Neural progenitor cell (in vitro differentiated cells): ENCODE measurements around the gene PIH1D2. TPM values are rescaled to one million over a fixed set of nuclear protein-coding genes. Genes with fewer than 3 reads are reported as not detected.

Experiments
- DNase-seq: peaks from one replicate; pipeline ENCODE4 v3.0.0-alpha.2; 2016; ENCODE audit warnings: low spot score
- H2AFZ ChIP-seq: fragments of 200-600 bp; sonication (generic); replicated peaks from 2 replicates; pipeline ENCODE4 v1.6.1; 2016; ENCODE audit warnings: antibody characterized with exemption
- H3F3A ChIP-seq: fragments of 200-600 bp; sonication (generic); 2 replicates; pipeline ENCODE4 v1.6.1; 2016; ENCODE audit warnings: antibody characterized with exemption, low read depth
- H3K27ac ChIP-seq: fragments of 200-600 bp; sonication (generic); 2 replicates; pipeline ENCODE4 v1.5.1; 2016; ENCODE audit warnings: mild to moderate bottlenecking
- H3K27me3 ChIP-seq: fragments of 200-600 bp; sonication (generic); 2 replicates; pipeline ENCODE4 v1.6.1; 2016; ENCODE audit warnings: mild to moderate bottlenecking, moderate library complexity
- H3K36me3 ChIP-seq: fragments of 200-600 bp; sonication (generic); 2 replicates; pipeline ENCODE4 v1.5.1; 2016
- H3K4me1 ChIP-seq: fragments of 200-600 bp; sonication (generic); 2 replicates; pipeline ENCODE4 v1.6.1; 2016; ENCODE audit warnings: mixed run types
- H3K4me2 ChIP-seq: fragments of 200-600 bp; sonication (generic); 2 replicates; pipeline ENCODE4 v1.6.1; 2016
- H3K4me3 ChIP-seq: fragments of 200-600 bp; sonication (generic); 2 replicates; pipeline ENCODE4 v1.5.1; 2016
- H3K79me2 ChIP-seq: fragments of 200-600 bp; sonication (generic); 2 replicates; pipeline ENCODE4 v1.6.1; 2016; ENCODE audit warnings: low read depth
- H3K9ac ChIP-seq: fragments of 200-600 bp; sonication (generic); 2 replicates; pipeline ENCODE4 v1.6.1; 2016
- H3K9me3 ChIP-seq: fragments of 200-600 bp; sonication (generic); 2 replicates; pipeline ENCODE4 v1.5.1; 2016; ENCODE audit warnings: low read depth
- H4K20me1 ChIP-seq: fragments of 200-600 bp; sonication (generic); 2 replicates; pipeline ENCODE4 v1.6.1; 2016; ENCODE audit warnings: low read depth
- H3K27ac Mint-ChIP-seq: 3 replicates; pipeline ENCODE4 v1.8.0; 2021; ENCODE audit warnings: mixed read lengths
- H3K27me3 Mint-ChIP-seq: 2 replicates; pipeline ENCODE4 v1.8.0; 2022; ENCODE audit warnings: low read depth, mild to moderate bottlenecking, inconsistent platforms, moderate library complexity, mixed read lengths; ENCODE audit not compliant: insufficient read depth
- H3K36me3 Mint-ChIP-seq: 3 replicates; pipeline ENCODE4 v1.8.0; 2021; ENCODE audit warnings: mixed read lengths
- H3K4me1 Mint-ChIP-seq: 3 replicates; pipeline ENCODE4 v1.8.0; 2021; ENCODE audit warnings: mixed read lengths
- H3K4me3 Mint-ChIP-seq: 3 replicates; pipeline ENCODE4 v1.8.0; 2021; ENCODE audit warnings: mild to moderate bottlenecking, moderate library complexity, mixed read lengths
- H3K9me3 Mint-ChIP-seq: 3 replicates; pipeline ENCODE4 v1.8.0; 2020; ENCODE audit warnings: mixed read lengths
- CTCF ChIP-seq: fragments of 200-600 bp; sonication (generic); IDR thresholded peaks from 2 replicates; pipeline ENCODE4 v1.5.1; 2017; ENCODE audit warnings: antibody characterized with exemption, mild to moderate bottlenecking
- EZH2 ChIP-seq: fragments of 200-600 bp; sonication (generic); IDR thresholded peaks from 2 replicates; pipeline ENCODE4 v1.6.1; 2017; ENCODE audit warnings: antibody characterized with exemption, mild to moderate bottlenecking, moderate library complexity
- EZH2phosphoT487 ChIP-seq: fragments of 200-600 bp; sonication (generic); IDR thresholded peaks from 2 replicates; pipeline ENCODE4 v1.6.1; 2017; ENCODE audit warnings: antibody characterized with exemption
- total RNA-seq: library from RNA; depleted of rRNA; stranded (reverse); fragments of >200 nt; gene quantifications from 2 replicates; pipeline ENCODE4 v1.2.3, GENCODE V29; 2015; ENCODE audit warnings: low replicate concordance

The PIH1D2 gene
- total RNA-seq, 1 donor from 2014 or later: 3.5 TPM

- H3K4me1 Mint-ChIP-seq: no peaks in the 10 kb centered on the region
- H3K27ac ChIP-seq: no peak overlapping the region
- H3K36me3 Mint-ChIP-seq: peaks cover 24% of the 10 kb centered on the region
- no peaks in the 10 kb centered on the region for H4K20me1 ChIP-seq
- no peaks in the 10 kb centered on the region for H3K27me3 Mint-ChIP-seq
- no peak overlapping the region for H2AFZ ChIP-seq
- no peak overlapping the region for H3K4me2 ChIP-seq
- H3K79me2 ChIP-seq: no peaks in the 10 kb centered on the region
- H3K9ac ChIP-seq: no peak overlapping the region
- no peaks in the 10 kb centered on the region for H3K9me3 Mint-ChIP-seq
- no peak for TF ChIP-seq EZH2phosphoT487
- no peak for TF ChIP-seq CTCF
- no peak for TF ChIP-seq EZH2
- H3K36me3 ChIP-seq: peaks cover 6% of the 10 kb centered on the region
- no peaks in the 10 kb centered on the region for H3K9me3 ChIP-seq
- H3K4me3 Mint-ChIP-seq: no peak overlapping the region
- H3K4me1 ChIP-seq: no peaks in the 10 kb centered on the region
- DNase-seq: no peak
- no peaks in the 10 kb centered on the region for H3K27me3 ChIP-seq
- no peak overlapping the region for H3K4me3 ChIP-seq
- no peak overlapping the region for H3K27ac Mint-ChIP-seq
- no peaks in the 10 kb centered on the region for H3F3A ChIP-seq
These were observed 16.6 kb downstream of the PIH1D2 start for GRCh38 chr11:112057170-112057569.

DNA sequence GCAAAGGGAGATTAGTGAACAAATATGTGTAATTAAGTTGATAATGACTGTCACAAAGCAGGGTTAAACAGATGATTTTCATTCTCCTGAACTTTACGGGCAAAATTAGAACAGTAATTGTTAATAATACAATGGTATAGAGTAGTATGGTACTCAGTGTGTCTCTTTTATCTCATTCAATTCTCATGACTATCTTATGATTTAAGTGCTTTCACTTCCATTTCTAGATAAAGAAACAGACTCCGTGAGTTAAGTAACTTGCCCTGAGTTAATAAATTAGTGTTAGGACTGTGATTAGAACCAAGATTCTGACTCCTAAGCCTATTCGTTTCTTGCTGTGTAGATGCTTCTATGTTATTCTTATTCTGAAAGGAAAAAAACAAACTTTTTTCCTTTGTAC is 22.0 kb downstream of the PIH1D2 start:
- no peak overlapping the region for H3K27ac Mint-ChIP-seq
- H3K36me3 ChIP-seq: peaks cover 18% of the 10 kb centered on the region

DNA sequence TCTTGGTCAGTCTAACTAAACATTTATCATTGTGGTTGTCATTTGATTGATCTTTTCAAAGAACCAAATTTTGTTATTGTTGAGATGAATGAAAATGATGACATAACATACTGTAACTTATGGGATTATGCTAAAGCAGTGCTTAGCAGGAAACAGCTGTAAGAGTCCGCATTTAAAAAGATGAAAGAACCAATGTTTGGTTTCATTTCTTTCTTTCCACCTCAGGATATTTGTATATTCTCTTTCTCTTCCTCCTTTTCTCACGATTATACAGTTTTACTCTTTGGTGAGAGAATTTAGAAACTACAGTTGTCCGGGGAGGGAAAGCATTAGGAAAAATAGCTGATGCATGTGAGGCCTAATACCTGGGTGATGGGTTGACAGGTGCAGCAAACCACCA is 23.1 kb downstream of the PIH1D2 start:
- Mint-ChIP-seq H3K4me1 (no peaks in the 10 kb centered on the region), H3K9me3 (peaks cover 7% of the 10 kb centered on the region), H3K27ac (no peak overlapping the region), H3K4me3 (no peak overlapping the region), H3K27me3 (no peaks in the 10 kb centered on the region), H3K36me3 (peaks cover 51% of the 10 kb centered on the region)
- no peak for TF ChIP-seq CTCF
- TF ChIP-seq EZH2phosphoT487: no peak
- TF ChIP-seq EZH2: no peak
- Histone ChIP-seq H3K27ac (no peak overlapping the region), H3K79me2 (peaks cover 18% of the 10 kb centered on the region), H3K9ac (no peak overlapping the region), H3F3A (no peaks in the 10 kb centered on the region), H3K4me2 (no peak overlapping the region), H3K36me3 (peaks cover 27% of the 10 kb centered on the region), H2AFZ (no peak overlapping the region), H3K4me3 (no peak overlapping the region), H3K4me1 (no peaks in the 10 kb centered on the region), H3K9me3 (no peaks in the 10 kb centered on the region), H4K20me1 (no peaks in the 10 kb centered on the region), H3K27me3 (no peaks in the 10 kb centered on the region)
- DNase-seq: no peak

More for the DNA sequence above, 22.0 kb downstream of the PIH1D2 start:
- H3K4me1 ChIP-seq: no peaks in the 10 kb centered on the region
- Mint-ChIP-seq H3K4me3 (no peak overlapping the region), H3K36me3 (peaks cover 45% of the 10 kb centered on the region), H3K4me1 (no peaks in the 10 kb centered on the region), H3K27me3 (no peaks in the 10 kb centered on the region), H3K9me3 (peaks cover 7% of the 10 kb centered on the region)
- no peaks in the 10 kb centered on the region for H4K20me1 ChIP-seq
- TF ChIP-seq EZH2: no peak
- TF ChIP-seq EZH2phosphoT487: no peak
- no peak for TF ChIP-seq CTCF
- DNase-seq: no peak
- H3K27me3 ChIP-seq: no peaks in the 10 kb centered on the region
- no peak overlapping the region for H3K9ac ChIP-seq
- H3K4me3 ChIP-seq: no peak overlapping the region
- H3K27ac ChIP-seq: no peak overlapping the region
- H3F3A ChIP-seq: no peaks in the 10 kb centered on the region
- H3K4me2 ChIP-seq: no peak overlapping the region
- no peaks in the 10 kb centered on the region for H3K9me3 ChIP-seq
- peaks cover 17% of the 10 kb centered on the region for H3K79me2 ChIP-seq
- no peak overlapping the region for H2AFZ ChIP-seq
